ENCODE results near the gene TMEM74B. TPM values are rescaled to one million over a fixed set of nuclear protein-coding genes. Genes with fewer than 3 reads are reported as not detected.

TMEM74B gene
- total RNA-seq, 4 donors from 2014 or later, result 11.6 to 87.6 (median 30.2) TPM

DNA sequence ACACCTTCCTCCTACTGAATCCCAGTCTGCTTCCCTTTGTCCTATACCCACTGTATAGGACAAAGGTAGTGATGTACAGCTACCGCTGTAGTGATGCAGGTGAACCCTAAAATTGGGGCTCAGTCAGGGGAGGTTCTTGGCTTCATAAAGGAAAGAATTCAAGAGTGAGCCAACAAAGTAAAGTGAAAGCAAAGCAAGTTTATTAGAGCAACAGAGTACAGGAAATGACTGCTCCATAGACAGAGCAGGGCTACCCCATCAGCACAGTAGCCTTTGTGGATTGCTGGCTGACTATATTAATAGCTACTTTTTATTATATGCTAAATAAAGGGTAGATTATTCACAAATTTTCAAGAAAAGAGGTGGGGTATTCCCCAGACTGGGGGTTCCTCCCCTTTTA, 15.2 kb upstream of the TMEM74B start:
- Histone ChIP-seq H3K36me3 (no peaks in the 10 kb centered on the region), H3K9me3 (no peaks in the 10 kb centered on the region), H3K4me1 (peaks cover 0 to 15% (median 0%) of the 10 kb centered on the region in 4 donors), H3K27ac (no peak overlapping the region), H3K4me3 (no peak overlapping the region), H3K27me3 (no peaks in the 10 kb centered on the region)
- no peak for DNase-seq
- TF ChIP-seq, protein P1, sequence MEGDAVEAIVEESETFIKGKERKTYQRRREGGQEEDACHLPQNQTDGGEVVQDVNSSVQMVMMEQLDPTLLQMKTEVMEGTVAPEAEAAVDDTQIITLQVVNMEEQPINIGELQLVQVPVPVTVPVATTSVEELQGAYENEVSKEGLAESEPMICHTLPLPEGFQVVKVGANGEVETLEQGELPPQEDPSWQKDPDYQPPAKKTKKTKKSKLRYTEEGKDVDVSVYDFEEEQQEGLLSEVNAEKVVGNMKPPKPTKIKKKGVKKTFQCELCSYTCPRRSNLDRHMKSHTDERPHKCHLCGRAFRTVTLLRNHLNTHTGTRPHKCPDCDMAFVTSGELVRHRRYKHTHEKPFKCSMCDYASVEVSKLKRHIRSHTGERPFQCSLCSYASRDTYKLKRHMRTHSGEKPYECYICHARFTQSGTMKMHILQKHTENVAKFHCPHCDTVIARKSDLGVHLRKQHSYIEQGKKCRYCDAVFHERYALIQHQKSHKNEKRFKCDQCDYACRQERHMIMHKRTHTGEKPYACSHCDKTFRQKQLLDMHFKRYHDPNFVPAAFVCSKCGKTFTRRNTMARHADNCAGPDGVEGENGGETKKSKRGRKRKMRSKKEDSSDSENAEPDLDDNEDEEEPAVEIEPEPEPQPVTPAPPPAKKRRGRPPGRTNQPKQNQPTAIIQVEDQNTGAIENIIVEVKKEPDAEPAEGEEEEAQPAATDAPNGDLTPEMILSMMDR (IDR thresholded peaks at IDR 0.05), result no peak
- TF ChIP-seq POLR2A (IDR thresholded peaks at IDR 0.05), result no peak

DNA sequence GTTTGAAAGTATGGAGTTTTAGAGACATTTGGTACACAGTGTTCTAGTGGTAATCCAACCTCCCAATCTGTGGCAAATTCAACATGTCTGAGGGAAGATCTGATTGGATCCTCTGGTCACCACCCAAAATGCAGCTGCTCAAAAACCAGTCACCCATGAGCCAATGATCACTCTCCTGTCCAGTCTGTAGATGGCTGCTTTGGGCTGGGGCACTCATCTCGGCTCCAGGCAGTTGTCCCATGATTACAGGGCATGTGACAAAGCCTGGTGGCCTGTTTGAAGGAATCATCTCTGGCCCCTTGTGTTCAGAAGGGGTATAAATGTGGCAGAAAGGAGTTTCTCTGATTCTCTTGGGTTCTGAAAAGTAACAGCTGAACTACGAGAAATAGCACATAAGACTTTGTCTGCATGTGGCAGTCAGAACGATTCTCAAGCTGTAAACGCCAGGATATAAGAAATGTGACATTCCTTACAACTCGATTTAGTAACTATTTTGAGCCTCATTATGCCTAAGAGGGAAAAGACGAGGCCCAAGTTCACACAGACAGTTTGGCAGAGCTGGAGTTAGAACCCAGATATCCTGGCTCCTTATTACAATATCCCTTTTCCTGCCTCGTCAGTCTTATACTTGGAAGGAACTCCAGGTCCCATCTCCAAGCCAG, 14.6 kb upstream of the TMEM74B start:
- Histone ChIP-seq H3K27me3 (no peaks in the 10 kb centered on the region), H3K27ac (no peak overlapping the region), H3K36me3 (no peaks in the 10 kb centered on the region), H3K4me1 (peaks cover 0 to 15% (median 0%) of the 10 kb centered on the region in 4 donors), H3K4me3 (no peak overlapping the region), H3K9me3 (no peaks in the 10 kb centered on the region)
- no peak for DNase-seq
- TF ChIP-seq, protein P1 (IDR thresholded peaks at IDR 0.05), result no peak
- no peak for TF ChIP-seq POLR2A (IDR thresholded peaks at IDR 0.05)

DNA sequence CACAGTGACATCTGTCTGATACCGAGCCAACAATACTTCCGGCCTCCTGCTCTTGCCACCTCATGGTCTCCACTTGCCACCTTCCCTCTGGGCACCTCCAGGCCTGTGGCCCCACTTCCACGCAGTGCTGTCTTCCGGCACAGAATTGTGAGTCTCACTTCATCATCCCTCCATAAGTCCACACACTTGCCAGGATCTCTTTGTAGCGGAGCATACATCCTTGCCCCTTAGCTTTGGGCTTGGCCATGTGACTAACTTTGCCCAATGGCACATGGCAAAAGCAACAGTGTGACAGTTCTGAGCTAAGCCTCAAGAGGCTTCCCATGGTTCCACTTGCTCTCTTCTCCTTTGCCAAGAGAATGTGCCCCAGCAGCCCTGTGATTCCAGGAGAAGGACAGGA, 14.0 kb upstream of the TMEM74B start:
- Histone ChIP-seq H3K27ac (no peak overlapping the region), H3K4me3 (no peak overlapping the region), H3K36me3 (no peaks in the 10 kb centered on the region), H3K4me1 (peaks cover 0 to 10% (median 0%) of the 10 kb centered on the region in 4 donors), H3K9me3 (no peaks in the 10 kb centered on the region), H3K27me3 (no peaks in the 10 kb centered on the region)
- DNase-seq, result no peak
- no peak for TF ChIP-seq POLR2A (IDR thresholded peaks at IDR 0.05)
- TF ChIP-seq, protein P1 (IDR thresholded peaks at IDR 0.05), result no peak

DNA sequence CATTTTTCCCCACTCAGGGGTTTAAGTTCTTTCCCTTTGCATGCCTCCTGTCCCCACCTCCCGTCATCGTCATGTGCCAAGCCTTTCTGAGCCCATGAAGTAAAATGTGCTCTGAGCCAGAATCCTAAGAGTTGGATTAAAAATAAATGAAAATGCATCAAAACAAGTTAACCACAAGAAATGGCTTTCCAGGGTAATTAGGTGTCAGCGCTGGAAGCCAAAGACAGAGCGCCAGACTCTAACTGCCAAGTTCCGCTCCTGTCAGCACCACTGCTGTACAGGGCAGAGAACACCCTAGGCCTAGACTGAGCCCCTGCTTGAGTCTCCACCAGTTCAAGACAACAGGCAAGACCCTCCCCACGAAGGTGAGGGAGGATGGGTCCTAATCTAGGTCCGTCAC, 13.0 kb upstream of the TMEM74B start:
- TF ChIP-seq, protein P1 (IDR thresholded peaks at IDR 0.05), result no peak
- TF ChIP-seq POLR2A (IDR thresholded peaks at IDR 0.05), result no peak
- no peak for DNase-seq
- Histone ChIP-seq H3K36me3 (no peaks in the 10 kb centered on the region), H3K4me1 (peaks cover 0 to 1% (median 0%) of the 10 kb centered on the region in 4 donors), H3K4me3 (no peak overlapping the region), H3K27me3 (no peaks in the 10 kb centered on the region), H3K9me3 (no peaks in the 10 kb centered on the region), H3K27ac (no peak overlapping the region)

DNA sequence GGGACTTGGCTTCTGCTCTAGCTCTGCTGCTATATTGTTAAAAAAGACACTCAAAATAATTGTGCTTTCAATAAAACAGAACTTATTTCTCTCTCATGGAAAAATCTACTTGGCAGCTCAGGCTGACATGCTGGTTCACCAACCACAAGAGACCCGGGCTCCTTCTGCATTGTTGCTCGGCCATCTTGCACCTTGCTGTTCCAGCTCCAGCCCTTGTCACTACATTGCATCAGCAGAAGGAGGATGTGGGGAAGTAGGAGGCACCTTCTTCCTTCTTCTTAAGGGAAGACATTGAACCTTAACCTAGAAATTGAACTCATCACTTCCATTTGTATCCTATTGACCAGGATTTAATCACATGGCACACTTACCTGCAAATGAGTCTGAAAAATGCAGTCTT, 11.9 kb upstream of the TMEM74B start:
- no peak overlapping the region for H3K27ac ChIP-seq
- no peak overlapping the region for H3K4me3 ChIP-seq
- H3K36me3 ChIP-seq, result no peaks in the 10 kb centered on the region
- TF ChIP-seq, protein P1 (IDR thresholded peaks at IDR 0.05), result no peak
- no peak for TF ChIP-seq POLR2A (IDR thresholded peaks at IDR 0.05)
- no peaks in the 10 kb centered on the region for H3K27me3 ChIP-seq
- DNase-seq, result no peak
- no peaks in the 10 kb centered on the region for H3K4me1 ChIP-seq
- H3K9me3 ChIP-seq, result no peaks in the 10 kb centered on the region
